PFSK-1 (cell line): ENCODE data around the gene NDOR1.

Source experiments
- FOXP2 ChIP-seq: optimal IDR thresholded peaks from 2 replicates; pipeline ENCODE3; 2011; ENCODE audit warnings: borderline replicate concordance, control low read depth, inconsistent platforms; ENCODE audit not compliant: insufficient read depth; ENCODE audit errors: extremely low read length, extremely low read depth
- POLR2AphosphoS5 ChIP-seq: IDR thresholded peaks from 2 replicates; pipeline ENCODE4 v1.6.1; 2012; ENCODE audit warnings: low read depth, mild to moderate bottlenecking, control low read depth, low read length, moderate library complexity
- SIN3A ChIP-seq: IDR thresholded peaks from 2 replicates; pipeline ENCODE4 v1.6.1; 2012; ENCODE audit warnings: mild to moderate bottlenecking, low read length, moderate library complexity, borderline replicate concordance; ENCODE audit not compliant: insufficient read depth
- TAF1 ChIP-seq: IDR thresholded peaks from 2 replicates; pipeline ENCODE4 v1.6.1; 2012; ENCODE audit warnings: low read length, control low read depth, borderline replicate concordance; ENCODE audit not compliant: insufficient read depth
- TF ChIP-seq, protein P1 (sequence below), 2 experiments: IDR thresholded peaks; 2 replicates each; pipeline versions ENCODE4 v1.6.1 to v1.8.0; 2011 to 2012; ENCODE audit warnings: low read depth in 2 of 2, low read length in 2 of 2, control low read depth in 1 of 2, inconsistent platforms in 1 of 2, mild to moderate bottlenecking in 1 of 2, moderate library complexity in 1 of 2; ENCODE audit not compliant: insufficient read depth in 1 of 2

NDOR1 gene

DNA sequence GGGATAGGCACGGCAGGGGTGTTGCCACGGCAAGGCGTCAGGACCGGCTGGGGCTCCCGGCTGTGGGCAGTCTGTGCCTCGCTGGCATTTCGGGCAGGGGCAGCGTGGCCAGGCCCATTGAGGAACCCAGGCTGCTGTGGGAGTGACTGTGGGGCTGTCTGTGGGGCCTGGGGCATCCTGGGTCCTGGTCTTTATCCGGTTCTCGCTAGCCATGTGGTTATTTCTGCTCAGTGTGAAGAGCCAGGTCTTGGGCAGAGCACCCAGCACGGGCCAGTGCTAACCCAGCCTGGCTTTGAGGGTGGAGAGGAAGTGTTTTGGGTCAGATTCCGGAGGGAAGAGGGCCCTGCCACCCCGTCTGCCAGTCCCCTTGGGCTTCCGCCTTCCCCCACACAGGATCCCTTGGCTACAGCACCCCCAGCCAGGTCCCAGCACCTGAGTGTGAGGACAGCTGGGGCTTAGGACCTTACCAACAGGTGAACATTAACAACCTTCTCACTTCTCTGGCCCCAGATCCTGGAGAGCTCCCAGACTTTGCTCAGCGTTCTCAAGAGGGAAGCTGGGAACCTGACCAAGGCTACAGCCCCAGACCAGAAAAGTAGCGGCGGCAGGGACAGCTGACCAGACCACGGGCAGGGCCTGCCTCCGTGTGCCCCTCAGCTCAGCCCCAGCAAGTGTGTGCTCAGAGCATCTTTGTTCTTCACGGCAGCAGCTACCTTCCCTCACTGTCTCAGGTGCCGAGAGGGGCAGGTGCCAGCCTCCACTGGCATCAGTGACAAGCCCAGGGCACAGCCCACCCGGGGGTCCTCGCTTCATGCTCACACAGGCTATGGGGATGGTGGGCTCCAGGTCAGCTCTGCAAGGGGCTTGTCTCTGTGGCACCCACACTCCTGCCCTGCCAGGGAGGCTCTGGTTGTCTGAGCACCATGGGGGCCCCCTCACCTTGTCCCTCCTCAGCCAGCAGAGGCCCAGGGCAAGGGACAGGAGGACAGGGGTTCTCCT is 15.9 kb upstream of the NDOR1 start:
- TF ChIP-seq TAF1 = no peak
- no peak for TF ChIP-seq FOXP2
- TF ChIP-seq, protein P1, sequence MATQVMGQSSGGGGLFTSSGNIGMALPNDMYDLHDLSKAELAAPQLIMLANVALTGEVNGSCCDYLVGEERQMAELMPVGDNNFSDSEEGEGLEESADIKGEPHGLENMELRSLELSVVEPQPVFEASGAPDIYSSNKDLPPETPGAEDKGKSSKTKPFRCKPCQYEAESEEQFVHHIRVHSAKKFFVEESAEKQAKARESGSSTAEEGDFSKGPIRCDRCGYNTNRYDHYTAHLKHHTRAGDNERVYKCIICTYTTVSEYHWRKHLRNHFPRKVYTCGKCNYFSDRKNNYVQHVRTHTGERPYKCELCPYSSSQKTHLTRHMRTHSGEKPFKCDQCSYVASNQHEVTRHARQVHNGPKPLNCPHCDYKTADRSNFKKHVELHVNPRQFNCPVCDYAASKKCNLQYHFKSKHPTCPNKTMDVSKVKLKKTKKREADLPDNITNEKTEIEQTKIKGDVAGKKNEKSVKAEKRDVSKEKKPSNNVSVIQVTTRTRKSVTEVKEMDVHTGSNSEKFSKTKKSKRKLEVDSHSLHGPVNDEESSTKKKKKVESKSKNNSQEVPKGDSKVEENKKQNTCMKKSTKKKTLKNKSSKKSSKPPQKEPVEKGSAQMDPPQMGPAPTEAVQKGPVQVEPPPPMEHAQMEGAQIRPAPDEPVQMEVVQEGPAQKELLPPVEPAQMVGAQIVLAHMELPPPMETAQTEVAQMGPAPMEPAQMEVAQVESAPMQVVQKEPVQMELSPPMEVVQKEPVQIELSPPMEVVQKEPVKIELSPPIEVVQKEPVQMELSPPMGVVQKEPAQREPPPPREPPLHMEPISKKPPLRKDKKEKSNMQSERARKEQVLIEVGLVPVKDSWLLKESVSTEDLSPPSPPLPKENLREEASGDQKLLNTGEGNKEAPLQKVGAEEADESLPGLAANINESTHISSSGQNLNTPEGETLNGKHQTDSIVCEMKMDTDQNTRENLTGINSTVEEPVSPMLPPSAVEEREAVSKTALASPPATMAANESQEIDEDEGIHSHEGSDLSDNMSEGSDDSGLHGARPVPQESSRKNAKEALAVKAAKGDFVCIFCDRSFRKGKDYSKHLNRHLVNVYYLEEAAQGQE (IDR thresholded peaks at IDR 0.05; ENCODE audit: insufficient read depth in 1 of 2, low read depth in 2 of 2, low read length in 2 of 2) = no peak
- TF ChIP-seq SIN3A = no peak
- no peak for TF ChIP-seq POLR2AphosphoS5

DNA sequence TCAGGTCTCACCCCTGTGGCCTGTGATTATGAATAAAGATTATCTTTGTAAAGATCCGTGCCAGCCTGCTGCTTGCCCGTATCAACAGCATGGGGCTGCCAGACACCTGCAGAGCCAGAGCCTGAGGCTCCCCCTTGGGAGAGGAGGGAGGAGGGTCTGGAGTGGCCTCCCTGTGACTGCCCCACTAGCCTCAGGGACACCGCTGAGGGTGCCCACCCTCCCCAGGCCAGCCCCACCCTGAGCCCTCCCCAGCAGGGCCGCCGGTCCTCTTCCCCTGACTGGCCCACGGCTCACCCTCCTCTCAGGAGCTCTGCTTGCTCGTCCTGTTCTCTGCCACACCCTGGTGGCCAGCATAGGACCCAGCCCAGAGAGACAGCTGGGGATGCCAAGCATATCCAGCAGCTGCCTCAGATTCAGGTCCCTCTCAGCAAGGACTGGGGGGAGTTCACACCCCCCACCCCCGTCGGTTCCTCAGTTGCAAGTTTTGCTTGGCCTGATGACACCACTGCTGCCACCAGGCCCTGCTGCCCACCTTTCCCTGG is 15.1 kb upstream of the NDOR1 start:
- TF ChIP-seq SIN3A = no peak
- TF ChIP-seq, protein P1 (IDR thresholded peaks at IDR 0.05; ENCODE audit: insufficient read depth in 1 of 2, low read depth in 2 of 2, low read length in 2 of 2) = no peak
- TF ChIP-seq TAF1 = no peak
- no peak for TF ChIP-seq FOXP2
- no peak for TF ChIP-seq POLR2AphosphoS5

DNA sequence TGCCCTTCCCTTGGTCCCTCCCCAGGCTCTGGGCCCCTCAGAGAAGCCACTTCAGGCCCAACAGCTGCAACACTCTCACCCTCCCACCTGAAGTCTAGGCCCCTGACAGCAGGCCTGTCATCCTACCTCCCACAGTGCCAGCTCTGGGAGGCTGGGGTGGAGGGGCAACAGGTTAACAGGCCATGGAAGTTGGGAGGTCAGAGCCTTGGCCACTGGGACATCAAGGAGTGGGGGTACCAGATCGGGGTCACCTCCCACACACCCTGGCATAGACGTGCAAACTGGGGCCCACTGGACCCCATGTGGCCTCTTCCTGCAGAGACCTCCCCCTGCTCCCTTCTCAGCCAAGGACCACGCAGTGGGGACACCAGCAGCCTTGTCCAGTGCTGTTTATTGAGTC is 14.3 kb upstream of the NDOR1 start:
- TF ChIP-seq POLR2AphosphoS5 = no peak
- no peak for TF ChIP-seq SIN3A
- TF ChIP-seq, protein P1 (IDR thresholded peaks at IDR 0.05; ENCODE audit: insufficient read depth in 1 of 2, low read depth in 2 of 2, low read length in 2 of 2) = no peak
- no peak for TF ChIP-seq TAF1
- no peak for TF ChIP-seq FOXP2

DNA sequence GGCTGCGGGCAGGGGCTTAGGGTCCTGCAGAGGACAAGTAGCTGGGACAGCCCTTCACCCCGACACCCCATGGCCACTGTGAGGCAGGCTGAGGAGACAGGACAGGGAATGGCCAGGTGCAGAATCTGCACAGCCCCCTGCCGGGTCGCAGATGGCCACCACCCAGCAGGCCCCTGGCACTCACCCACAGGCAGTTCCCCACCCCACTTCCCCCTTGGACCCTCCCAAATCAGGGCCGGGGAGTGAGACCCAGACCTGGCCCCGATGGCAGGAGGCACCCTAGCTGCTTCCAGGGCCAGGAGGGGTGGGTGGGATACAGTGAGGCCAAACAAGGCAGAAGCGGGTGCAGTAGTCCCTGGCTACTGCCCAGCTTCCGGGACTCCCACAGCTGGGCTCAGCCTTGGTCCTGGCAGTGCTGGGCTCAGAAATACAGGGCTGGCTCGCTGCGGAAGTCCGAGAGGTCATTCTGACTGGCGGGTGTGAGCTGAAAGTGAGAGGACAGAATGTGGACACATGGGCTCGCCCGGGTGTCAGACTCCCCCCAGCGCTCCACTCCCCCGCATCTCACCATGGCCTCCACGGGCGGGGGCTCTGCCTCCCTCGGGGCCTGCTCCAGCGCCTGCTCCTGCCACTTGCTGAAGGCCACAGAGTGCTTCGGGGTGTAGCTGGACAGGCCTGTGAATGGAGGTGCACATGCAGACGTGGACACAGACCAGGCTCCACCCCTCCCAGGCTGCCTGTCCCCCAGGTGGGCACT is 13.6 kb upstream of the NDOR1 start:
- no peak for TF ChIP-seq TAF1
- TF ChIP-seq SIN3A = no peak
- no peak for TF ChIP-seq POLR2AphosphoS5
- TF ChIP-seq FOXP2 = no peak
- TF ChIP-seq, protein P1 (IDR thresholded peaks at IDR 0.05; ENCODE audit: insufficient read depth in 1 of 2, low read depth in 2 of 2, low read length in 2 of 2) = no peak
